GM19468 (cell line): ENCODE measurements around the gene HSPG2.
"Not testable (repeated sequence)": the region's sequence is repeated elsewhere in the genome, so short reads cannot be mapped to it uniquely, and the experiment has no call there.

ENCODE experiments used
- ATAC-seq: cut with Tn5 transposase; IDR thresholded peaks from one replicate; pipeline ENCODE4 v1.9.1; 2021; ENCODE audit warnings: mild to moderate bottlenecking, moderate library complexity, moderate number of reproducible peaks; ENCODE audit not compliant: unreplicated experiment; ENCODE audit errors: extremely low read depth

HSPG2 gene

GRCh38 chr1:21937034-21937371 lies at the start of gene HSPG2:
TSS of gene HSPG2 (minus strand) at chr1:21937310. CDS start at chr1:21937217, 93 bp downstream.
- ATAC-seq = no peak

- not testable (repeated sequence) for ATAC-seq
Observed at GRCh38 chr1:21986386-21986785, 49.3 kb upstream of the HSPG2 start.

GRCh38 chr1:21985893-21986292 lies 48.8 kb upstream of the HSPG2 start:
- ATAC-seq = not testable (repeated sequence)

GRCh38 chr1:21983539-21983938 lies 46.4 kb upstream of the HSPG2 start:
- ATAC-seq = not testable (repeated sequence)

GRCh38 chr1:21982122-21982521 lies 45.0 kb upstream of the HSPG2 start:
- ATAC-seq = not testable (repeated sequence)

GRCh38 chr1:21981253-21981652 lies 44.1 kb upstream of the HSPG2 start:
- ATAC-seq = not testable (repeated sequence)

- not testable (repeated sequence) for ATAC-seq
Observed at GRCh38 chr1:21980515-21981220, 43.6 kb upstream of the HSPG2 start.

GRCh38 chr1:21978209-21978608 lies 41.1 kb upstream of the HSPG2 start:
- not testable (repeated sequence) for ATAC-seq

GRCh38 chr1:21976703-21977239 lies 39.7 kb upstream of the HSPG2 start, which contains the start of gene CELA3B:
TSS of gene CELA3B (plus strand) at chr1:21977022. CDS start at chr1:21977040, 18 bp downstream.
- not testable (repeated sequence) for ATAC-seq

- not testable (repeated sequence) for ATAC-seq
Observed at GRCh38 chr1:21975296-21975695, 38.2 kb upstream of the HSPG2 start.

- not testable (repeated sequence) for ATAC-seq
Observed at GRCh38 chr1:21974699-21975098, 37.6 kb upstream of the HSPG2 start.

GRCh38 chr1:21973948-21974347 lies 36.8 kb upstream of the HSPG2 start:
- not testable (repeated sequence) for ATAC-seq

- not testable (repeated sequence) for ATAC-seq
Observed at GRCh38 chr1:21972973-21973441, 35.9 kb upstream of the HSPG2 start.

- ATAC-seq = not testable (repeated sequence)
Observed at GRCh38 chr1:21970523-21970922, 33.4 kb upstream of the HSPG2 start.

- not testable (repeated sequence) for ATAC-seq
Observed at GRCh38 chr1:21969066-21969465, 32.0 kb upstream of the HSPG2 start.

GRCh38 chr1:21967216-21967615 lies 30.1 kb upstream of the HSPG2 start:
- ATAC-seq = not testable (repeated sequence)

- no peak for ATAC-seq
Observed at GRCh38 chr1:21966247-21967000, 29.3 kb upstream of the HSPG2 start.

- no peak for ATAC-seq
Observed at GRCh38 chr1:21963477-21964217, 26.5 kb upstream of the HSPG2 start.

GRCh38 chr1:21961799-21962198 lies 24.7 kb upstream of the HSPG2 start:
- no peak for ATAC-seq

- no peak for ATAC-seq
Observed at GRCh38 chr1:21961337-21961736, 24.2 kb upstream of the HSPG2 start.
